ENCODE data around the gene BCAS1.

BCAS1 gene

GRCh38 chr20:53902968-53903651, 167.3 kb downstream of the BCAS1 start:
- no peak for TF ChIP-seq SUZ12 (IDR thresholded peaks at IDR 0.05; ENCODE audit: extremely low read depth, insufficient read depth, insufficient read length)
- TF ChIP-seq ZNF274 (IDR thresholded peaks at IDR 0.05; ENCODE audit: low read depth, low read length), result no peak
- TF ChIP-seq YY1 (IDR thresholded peaks at IDR 0.05; ENCODE audit: insufficient read depth, insufficient read length), result no peak
- Histone ChIP-seq H3K36me3 (ENCODE audit: insufficient read depth, insufficient read length, low read length) (no peaks in the 10 kb centered on the region), H3K4me1 (ENCODE audit: insufficient read depth, insufficient read length) (peaks cover 17% of the 10 kb centered on the region), H3K27me3 (ENCODE audit: insufficient read depth, insufficient read length) (no peaks in the 10 kb centered on the region), H3K9ac (ENCODE audit: insufficient read length, low read depth) (no peak overlapping the region), H3K9me3 (ENCODE audit: insufficient read depth, low read length) (no peaks in the 10 kb centered on the region), H3K4me3 (ENCODE audit: insufficient read length, low read depth) (no peak overlapping the region)
- no peak for DNase-seq (ENCODE audit: low read depth, low spot score)

GRCh38 chr20:53901497-53902096, 168.8 kb downstream of the BCAS1 start:
- no peak for DNase-seq (ENCODE audit: low read depth, low spot score)
- TF ChIP-seq SUZ12 (IDR thresholded peaks at IDR 0.05; ENCODE audit: extremely low read depth, insufficient read depth, insufficient read length) (no peak), ZNF274 (IDR thresholded peaks at IDR 0.05; ENCODE audit: low read depth, low read length) (no peak), YY1 (IDR thresholded peaks at IDR 0.05; ENCODE audit: insufficient read depth, insufficient read length) (no peak)
- no peak overlapping the region for H3K9ac ChIP-seq (ENCODE audit: insufficient read length, low read depth)

GRCh38 chr20:53901064-53901463, 169.3 kb downstream of the BCAS1 start:
- H3K9ac ChIP-seq (ENCODE audit: insufficient read length, low read depth), result no peak overlapping the region
- H3K4me3 ChIP-seq (ENCODE audit: insufficient read length, low read depth), result no peak overlapping the region
- H3K9me3 ChIP-seq (ENCODE audit: insufficient read depth, low read length), result no peaks in the 10 kb centered on the region
- DNase-seq (ENCODE audit: low read depth, low spot score), result no peak
- no peaks in the 10 kb centered on the region for H3K36me3 ChIP-seq (ENCODE audit: insufficient read depth, insufficient read length, low read length)
- peaks cover 17% of the 10 kb centered on the region for H3K4me1 ChIP-seq (ENCODE audit: insufficient read depth, insufficient read length)
- no peaks in the 10 kb centered on the region for H3K27me3 ChIP-seq (ENCODE audit: insufficient read depth, insufficient read length)
- TF ChIP-seq SUZ12 (IDR thresholded peaks at IDR 0.05; ENCODE audit: extremely low read depth, insufficient read depth, insufficient read length), result no peak
- TF ChIP-seq YY1 (IDR thresholded peaks at IDR 0.05; ENCODE audit: insufficient read depth, insufficient read length), result no peak
- no peak for TF ChIP-seq ZNF274 (IDR thresholded peaks at IDR 0.05; ENCODE audit: low read depth, low read length)

More at GRCh38 chr20:53901497-53902096, 168.8 kb downstream of the BCAS1 start:
- H3K9me3 ChIP-seq (ENCODE audit: insufficient read depth, low read length), result no peaks in the 10 kb centered on the region
- peaks cover 17% of the 10 kb centered on the region for H3K4me1 ChIP-seq (ENCODE audit: insufficient read depth, insufficient read length)
- H3K27me3 ChIP-seq (ENCODE audit: insufficient read depth, insufficient read length), result no peaks in the 10 kb centered on the region
- no peak overlapping the region for H3K4me3 ChIP-seq (ENCODE audit: insufficient read length, low read depth)
- H3K36me3 ChIP-seq (ENCODE audit: insufficient read depth, insufficient read length, low read length), result no peaks in the 10 kb centered on the region

GRCh38 chr20:53900380-53900999, 169.9 kb downstream of the BCAS1 start:
- Histone ChIP-seq H3K9me3 (ENCODE audit: insufficient read depth, low read length) (no peaks in the 10 kb centered on the region), H3K9ac (ENCODE audit: insufficient read length, low read depth) (no peak overlapping the region), H3K27me3 (ENCODE audit: insufficient read depth, insufficient read length) (no peaks in the 10 kb centered on the region), H3K4me1 (ENCODE audit: insufficient read depth, insufficient read length) (peaks cover 17% of the 10 kb centered on the region), H3K36me3 (ENCODE audit: insufficient read depth, insufficient read length, low read length) (no peaks in the 10 kb centered on the region), H3K4me3 (ENCODE audit: insufficient read length, low read depth) (no peak overlapping the region)
- TF ChIP-seq ZNF274 (IDR thresholded peaks at IDR 0.05; ENCODE audit: low read depth, low read length), result no peak
- no peak for TF ChIP-seq SUZ12 (IDR thresholded peaks at IDR 0.05; ENCODE audit: extremely low read depth, insufficient read depth, insufficient read length)
- TF ChIP-seq YY1 (IDR thresholded peaks at IDR 0.05; ENCODE audit: insufficient read depth, insufficient read length), result no peak
- DNase-seq (ENCODE audit: low read depth, low spot score), result no peak

- Histone ChIP-seq H3K4me3 (ENCODE audit: insufficient read length, low read depth) (no peak overlapping the region), H3K4me1 (ENCODE audit: insufficient read depth, insufficient read length) (peaks cover 17% of the 10 kb centered on the region), H3K27me3 (ENCODE audit: insufficient read depth, insufficient read length) (no peaks in the 10 kb centered on the region), H3K9me3 (ENCODE audit: insufficient read depth, low read length) (no peaks in the 10 kb centered on the region), H3K9ac (ENCODE audit: insufficient read length, low read depth) (peak overlapping the region; percentile 42), H3K36me3 (ENCODE audit: insufficient read depth, insufficient read length, low read length) (no peaks in the 10 kb centered on the region)
- no peak for DNase-seq (ENCODE audit: low read depth, low spot score)
- TF ChIP-seq SUZ12 (IDR thresholded peaks at IDR 0.05; ENCODE audit: extremely low read depth, insufficient read depth, insufficient read length) (no peak), ZNF274 (IDR thresholded peaks at IDR 0.05; ENCODE audit: low read depth, low read length) (no peak), YY1 (IDR thresholded peaks at IDR 0.05; ENCODE audit: insufficient read depth, insufficient read length) (no peak)
Observed at GRCh38 chr20:53899351-53900167, 170.8 kb downstream of the BCAS1 start.

- H3K4me1 ChIP-seq (ENCODE audit: insufficient read depth, insufficient read length), result peaks cover 17% of the 10 kb centered on the region
- H3K36me3 ChIP-seq (ENCODE audit: insufficient read depth, insufficient read length, low read length), result no peaks in the 10 kb centered on the region
- TF ChIP-seq ZNF274 (IDR thresholded peaks at IDR 0.05; ENCODE audit: low read depth, low read length) (no peak), SUZ12 (IDR thresholded peaks at IDR 0.05; ENCODE audit: extremely low read depth, insufficient read depth, insufficient read length) (no peak), YY1 (IDR thresholded peaks at IDR 0.05; ENCODE audit: insufficient read depth, insufficient read length) (no peak)
- H3K9me3 ChIP-seq (ENCODE audit: insufficient read depth, low read length), result no peaks in the 10 kb centered on the region
- H3K27me3 ChIP-seq (ENCODE audit: insufficient read depth, insufficient read length), result no peaks in the 10 kb centered on the region
- H3K4me3 ChIP-seq (ENCODE audit: insufficient read length, low read depth), result no peak overlapping the region
- no peak for DNase-seq (ENCODE audit: low read depth, low spot score)
- no peak overlapping the region for H3K9ac ChIP-seq (ENCODE audit: insufficient read length, low read depth)
Observed at GRCh38 chr20:53898556-53898931, 171.8 kb downstream of the BCAS1 start.

All from NT2/D1 (cell line).